Endothelial cell of umbilical vein (primary cell): ENCODE measurements around the gene SCYL2. TPM values are rescaled to one million over a fixed set of nuclear protein-coding genes. Genes with fewer than 3 reads are reported as not detected.

Experiments
- BruUV-seq: library from RNA; stranded (reverse); fragments of 400-500 nt; replicated peaks from 2 replicates; lab custom pipeline; 2021; lab: Mats Ljungman, UMichigan
- CTCF ChIA-PET: fragments of 300-600, 350-600 bp; sonication (Branson Sonifier 250); formaldehyde crosslinking; loops from one replicate; lab custom pipeline; 2021; ENCODE audit warnings: antibody characterized with exemption, inconsistent platforms; lab: Charles Lee
- POLR2A ChIA-PET: fragments of 300-600, 350-600 bp; sonication (Branson Sonifier 250); formaldehyde crosslinking; loops from one replicate; lab custom pipeline; 2021; ENCODE audit warnings: antibody characterized with exemption, inconsistent platforms; lab: Charles Lee
- DNase-seq: peaks from one replicate; pipeline ENCODE4 v3.0.0-alpha.2; 2011; ENCODE audit warnings: low read depth, low spot score
- FAIRE-seq: peaks from 2 replicates; lab custom pipeline; 2011; peaks lifted over from hg19 to GRCh38; lab: Jason Lieb, UNC
- H2AFZ ChIP-seq: 2 replicates; pipeline ENCODE4 v1.6.0; 2012; ENCODE audit warnings: low read depth, low read length, control low read depth, inconsistent platforms
- H3K27ac ChIP-seq: 2 replicates; pipeline ENCODE4 v1.5.1; 2011; ENCODE audit warnings: low read depth, mild to moderate bottlenecking, control low read depth, low read length, moderate library complexity; ENCODE audit not compliant: insufficient read depth
- H3K27me3 ChIP-seq, 2 experiments: 2 replicates each; pipeline versions ENCODE4 v1.6.0 to v1.6.1; 2011; ENCODE audit warnings: low read length in 2 of 2, mixed read lengths in 1 of 2; ENCODE audit not compliant: control insufficient read depth in 2 of 2, insufficient read depth in 2 of 2
- H3K36me3 ChIP-seq, 2 experiments: 2 replicates in 1 of 2; 3 replicates in 1 of 2; pipeline ENCODE4 v1.5.1; 2011; ENCODE audit warnings: low read length in 2 of 2, mild to moderate bottlenecking in 1 of 2, moderate library complexity in 1 of 2; ENCODE audit not compliant: control insufficient read depth in 2 of 2, insufficient read depth in 2 of 2; ENCODE audit errors: extremely low read depth in 1 of 2
- H3K4me1 ChIP-seq: 3 replicates; pipeline ENCODE4 v1.5.1; 2011; ENCODE audit warnings: mild to moderate bottlenecking, low read length; ENCODE audit not compliant: control insufficient read depth, insufficient read depth; ENCODE audit errors: extremely low read depth
- H3K4me2 ChIP-seq: 2 replicates; pipeline ENCODE4 v1.6.1; 2011; ENCODE audit warnings: low read length, control low read depth, mixed read lengths; ENCODE audit not compliant: insufficient read depth
- H3K4me3 ChIP-seq, 3 experiments: fragments of 200-600 bp in 1 of 3; sonication (generic), shearing (Covaris generic) in 1 of 3; replicated peaks in 1 of 3; 2 replicates each; pipeline ENCODE4 v1.5.1; 2011 to 2016; ENCODE audit warnings: control low read depth in 3 of 3, low read length in 3 of 3, mild to moderate bottlenecking in 2 of 3, inconsistent platforms in 1 of 3, low read depth in 1 of 3, moderate library complexity in 1 of 3; ENCODE audit not compliant: insufficient read depth in 1 of 3
- H3K79me2 ChIP-seq: 2 replicates; pipeline ENCODE4 v1.6.0; 2012; ENCODE audit warnings: low read length, inconsistent platforms; ENCODE audit not compliant: control insufficient read depth, insufficient read depth
- H3K9ac ChIP-seq: replicated peaks from 2 replicates; pipeline ENCODE3; 2011; ENCODE audit warnings: low read length, control low read depth; ENCODE audit not compliant: insufficient read depth; ENCODE audit errors: extremely low read depth
- H3K9me1 ChIP-seq: replicated peaks from 3 replicates; pipeline ENCODE4 v1.6.0; 2011; ENCODE audit warnings: mild to moderate bottlenecking, low read length; ENCODE audit not compliant: control insufficient read depth, insufficient read depth; ENCODE audit errors: extremely low read depth
- H3K9me3 ChIP-seq: replicated peaks from 2 replicates; pipeline ENCODE4 v1.5.1; 2012; ENCODE audit warnings: low read length, inconsistent platforms; ENCODE audit not compliant: control insufficient read depth, insufficient read depth
- H4K20me1 ChIP-seq: replicated peaks from 2 replicates; pipeline ENCODE3; 2011; ENCODE audit warnings: mild to moderate bottlenecking, low read length; ENCODE audit not compliant: control insufficient read depth, insufficient read depth; ENCODE audit errors: extremely low read depth
- CTCF ChIP-seq, 2 donors: IDR thresholded peaks; 1 replicate in 1 of 2; 2 replicates in 1 of 2; pipeline ENCODE4 v1.5.1; 2011; ENCODE audit warnings: low read length in 2 of 2, mild to moderate bottlenecking in 2 of 2, moderate library complexity in 2 of 2, control low read depth in 1 of 2, inconsistent platforms in 1 of 2, low read depth in 1 of 2; ENCODE audit not compliant: insufficient read depth in 1 of 2; ENCODE audit errors: extremely low read depth in 1 of 2
- EZH2 ChIP-seq: IDR thresholded peaks from 2 replicates; pipeline ENCODE4 v1.6.1; 2012; ENCODE audit warnings: borderline replicate concordance, low read depth, mild to moderate bottlenecking, moderate library complexity, low read length, inconsistent platforms; ENCODE audit not compliant: severe bottlenecking
- FOS ChIP-seq: IDR thresholded peaks from 2 replicates; pipeline ENCODE4 v1.6.1; 2011; ENCODE audit warnings: mild to moderate bottlenecking, low read length, moderate library complexity, borderline replicate concordance; ENCODE audit not compliant: insufficient read depth
- GATA2 ChIP-seq: IDR thresholded peaks from 2 replicates; pipeline ENCODE4 v1.7.0; 2011; ENCODE audit warnings: low read depth, mild to moderate bottlenecking, moderate library complexity, mixed read lengths, low read length; ENCODE audit not compliant: insufficient read length, insufficient read depth
- JUN ChIP-seq: IDR thresholded peaks from 2 replicates; pipeline ENCODE4 v1.6.1; 2011; ENCODE audit warnings: borderline replicate concordance, low read depth; ENCODE audit not compliant: insufficient read length, insufficient read depth
- MAX ChIP-seq: IDR thresholded peaks from 2 replicates; pipeline ENCODE4 v1.6.1; 2011; ENCODE audit not compliant: insufficient read depth, insufficient read length
- MYC ChIP-seq: IDR thresholded peaks from one replicate; pipeline ENCODE4 v1.6.1; 2011; ENCODE audit warnings: mild to moderate bottlenecking, low read depth, low read length
- POLR2A ChIP-seq: IDR thresholded peaks from 2 replicates; pipeline ENCODE4 v1.6.1; 2012; ENCODE audit warnings: low read depth, mild to moderate bottlenecking, control low read depth, low read length
- POLR2AphosphoS5 ChIP-seq: IDR thresholded peaks from 2 replicates; pipeline ENCODE4 v1.6.1; 2012; ENCODE audit warnings: low read depth, mild to moderate bottlenecking, control low read depth, low read length, moderate library complexity; ENCODE audit not compliant: insufficient read depth
- dilution Hi-C: fragments of 300-500 bp; cut with MboI; formaldehyde crosslinking; loops from one replicate; pipeline ENCODE4 v1.15.0; 2019; ENCODE audit warnings: low sequenced_read_pairs; ENCODE audit not compliant: extremely low pct_ligation_motif_present
- intact Hi-C: fragments of 100-400 bp; cut with micrococcal nuclease; formaldehyde crosslinking; loops from one replicate; pipeline ENCODE4 v1.10.0; 2022
- polyA plus RNA-seq, 4 experiments: library from polyadenylated mRNA; depleted of rRNA in 3 of 4; stranded (reverse) in 3 of 4; unstranded in 1 of 4; fragments of >200 nt; gene quantifications; 2 replicates each; pipeline versions ENCODE4 v1.2.1 to v1.2.3, GENCODE V29; 2011 to 2012; ENCODE audit warnings: missing spikeins in 1 of 4
- total RNA-seq: library from RNA; stranded (reverse); gene quantifications from 2 replicates; pipeline ENCODE4 v1.2.3, GENCODE V29; 2021

Gene SCYL2
- total and polyA plus RNA-seq, 2 donors (not counting 3 experiments of a cell fraction or from before 2014, with no cell fraction given): 12.5 to 41.4 TPM

DNA sequence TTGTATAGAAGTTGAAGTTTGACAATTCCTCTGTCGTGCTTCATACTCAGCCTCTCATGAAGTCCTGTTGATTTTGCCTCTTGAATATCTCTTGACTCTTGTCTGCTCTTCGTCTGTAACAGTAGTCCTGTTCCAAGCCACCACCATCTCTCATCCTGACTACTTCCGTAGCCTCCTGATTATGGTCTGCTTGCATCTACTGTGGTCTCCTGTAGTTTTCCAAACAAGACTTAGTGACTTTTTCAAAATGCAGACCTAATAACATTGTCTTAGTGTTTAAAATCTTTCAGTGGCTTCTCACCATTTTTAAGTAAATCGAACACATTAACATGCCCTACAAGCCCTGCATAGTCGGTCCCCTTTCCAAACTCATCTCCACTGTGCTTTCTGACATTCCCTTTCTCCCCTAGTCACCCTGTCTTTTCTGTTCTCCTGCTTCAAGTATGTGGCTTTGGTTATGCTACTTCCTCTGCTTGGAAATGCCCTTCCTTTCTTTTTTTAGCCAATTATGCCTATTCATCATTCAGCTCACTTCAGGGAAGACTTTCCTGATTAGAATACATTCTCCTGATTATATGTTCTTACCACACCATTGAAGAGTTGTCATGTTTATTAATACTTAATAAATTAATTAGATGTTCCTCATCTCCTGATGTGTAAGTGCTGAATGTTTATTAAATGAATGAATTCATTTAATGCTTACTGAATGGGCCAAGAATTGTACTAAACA is 2.0 kb downstream of the SCYL2 start:
- Histone ChIP-seq H3K9me1 (no peaks in the 10 kb centered on the region), H3K36me3 (no peaks in the 10 kb centered on the region), H3K9me3 (no peaks in the 10 kb centered on the region), H3K79me2 (peaks cover 60% of the 10 kb centered on the region), H3K9ac (peak overlapping the region; percentile 89), H3K4me1 (peaks cover 19% of the 10 kb centered on the region), H2AFZ (no peak overlapping the region), H3K27me3 (no peaks in the 10 kb centered on the region), H3K27ac (no peak overlapping the region), H4K20me1 (peaks cover 9% of the 10 kb centered on the region), H3K4me3 (peak overlapping the region in 2 of 3 experiments; percentile 95 to 97), H3K4me2 (peak overlapping the region; percentile 95)
- intact Hi-C loops (loop anchor here (5.0 kb wide), 1 partner anchor 43 kb away; no protein-coding TSS in a partner anchor), dilution Hi-C loops (no loop called here)
- DNase-seq (peak; percentile 30), FAIRE-seq (no peak)
- CTCF ChIA-PET: interaction anchor here (1.4 to 3.1 kb wide), 2 partner anchors 34 to 136 kb away, joined by 4 to 20 read pairs; no protein-coding TSS in a partner anchor
- BruUV-seq: no TSS peak
- POLR2A ChIA-PET: no interaction called here
- TF ChIP-seq MYC (no peak), MAX (no peak), EZH2 (no peak)

DNA sequence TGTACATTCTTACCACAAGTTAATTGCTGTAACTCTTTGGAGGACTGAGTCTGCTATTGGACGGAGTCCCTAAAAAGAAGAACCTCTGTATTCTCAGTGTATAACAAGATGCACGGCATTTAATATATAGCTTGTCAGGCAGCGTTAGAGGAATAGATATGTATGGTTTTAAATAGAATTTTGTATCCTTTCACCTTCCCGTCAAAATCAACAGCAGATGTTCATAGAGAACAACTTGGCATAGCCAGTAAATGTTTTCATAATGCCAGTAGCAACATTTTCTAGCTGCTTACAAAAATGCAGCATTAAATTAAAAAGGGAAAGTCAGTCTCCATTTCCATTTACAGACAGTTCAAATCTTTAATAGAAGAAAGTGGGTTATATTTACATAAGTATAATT is 6.8 kb downstream of the SCYL2 start:
- ChIA-PET CTCF (interaction anchor here (1.0 to 1.9 kb wide), 2 partner anchors 10 to 18 kb away, joined by 3 to 5 read pairs; no protein-coding TSS in a partner anchor), POLR2A (no interaction called here)

More for the DNA sequence above, 6.8 kb downstream of the SCYL2 start:
- DNase-seq (no peak), FAIRE-seq (no peak)
- no peak overlapping the region for H3K9ac ChIP-seq
- H3K4me1 ChIP-seq: peaks cover 9% of the 10 kb centered on the region
- H3K27me3 ChIP-seq: no peaks in the 10 kb centered on the region
- H3K9me3 ChIP-seq: no peaks in the 10 kb centered on the region
- BruUV-seq: no TSS peak
- H3K4me2 ChIP-seq: no peak overlapping the region
- no peak overlapping the region for H3K4me3 ChIP-seq
- intact Hi-C loops: no loop called here
- no peak overlapping the region for H2AFZ ChIP-seq
- no peaks in the 10 kb centered on the region for H3K36me3 ChIP-seq
- peaks cover 80% of the 10 kb centered on the region for H3K79me2 ChIP-seq
- peaks cover 17% of the 10 kb centered on the region for H4K20me1 ChIP-seq
- dilution Hi-C loops: no loop called here
- H3K9me1 ChIP-seq: no peaks in the 10 kb centered on the region
- TF ChIP-seq POLR2AphosphoS5 (no peak), FOS (no peak), CTCF (IDR thresholded peaks at IDR 0.05; ENCODE audit: extremely low read depth in 1 of 2, insufficient read depth in 1 of 2, low read depth in 1 of 2, low read length in 2 of 2) (no peak), EZH2 (no peak), POLR2A (no peak), MAX (no peak), MYC (no peak), GATA2 (no peak), JUN (no peak)
- no peak overlapping the region for H3K27ac ChIP-seq
